GM23338 (cell line): Measurements from ENCODE around the gene SLC25A41. TPM values are rescaled to one million over a fixed set of nuclear protein-coding genes. Genes with fewer than 3 reads are reported as not detected.

Experiments used
- ATAC-seq: fragments of 200-7000 bp; cut with Tn5 transposase; 3 replicates; pipeline ENCODE4 v1.9.1; 2020
- DNase-seq: peaks from one replicate; pipeline ENCODE4 v3.0.0-alpha.2; 2015; ENCODE audit warnings: low spot score
- H2AFZ ChIP-seq: fragments of 200-600 bp; sonication (generic); 2 replicates; pipeline ENCODE4 v1.8.0; 2016; ENCODE audit warnings: antibody characterized with exemption, mild to moderate bottlenecking, moderate library complexity
- H3F3A ChIP-seq: fragments of 200-600 bp; sonication (generic); replicated peaks from 2 replicates; pipeline ENCODE4 v1.8.0; 2017; ENCODE audit warnings: antibody characterized with exemption, mixed run types, low read depth
- H3K27ac ChIP-seq: fragments of 200-600 bp; sonication (generic); 2 replicates; pipeline ENCODE4 v1.6.1; 2016; ENCODE audit warnings: low read depth
- H3K27me3 ChIP-seq: fragments of 200-600 bp; sonication (generic); 2 replicates; pipeline ENCODE4 v1.8.0; 2016; ENCODE audit warnings: mild to moderate bottlenecking, mixed run types, moderate library complexity; ENCODE audit not compliant: insufficient read depth
- H3K36me3 ChIP-seq: fragments of 200-600 bp; sonication (generic); 2 replicates; pipeline ENCODE4 v1.8.0; 2016; ENCODE audit warnings: mild to moderate bottlenecking; ENCODE audit not compliant: insufficient read depth
- H3K4me1 ChIP-seq: fragments of 200-600 bp; sonication (generic); 2 replicates; pipeline ENCODE4 v1.8.0; 2016; ENCODE audit warnings: mild to moderate bottlenecking, moderate library complexity; ENCODE audit not compliant: insufficient read depth
- H3K4me2 ChIP-seq: fragments of 200-600 bp; sonication (generic); 2 replicates; pipeline ENCODE4 v1.7.1; 2017; ENCODE audit warnings: mixed run types
- H3K4me3 ChIP-seq: fragments of 200-600 bp; sonication (generic); 2 replicates; pipeline ENCODE4 v1.6.1; 2016; ENCODE audit warnings: mixed run types
- H3K79me2 ChIP-seq: fragments of 200-600 bp; sonication (generic); replicated peaks from 2 replicates; pipeline ENCODE4 v1.8.0; 2017; ENCODE audit warnings: mild to moderate bottlenecking; ENCODE audit not compliant: insufficient read depth
- H3K9me2 ChIP-seq: fragments of 200-600 bp; sonication (generic); 2 replicates; pipeline ENCODE4 v1.8.0; 2017; ENCODE audit not compliant: insufficient read depth
- H4K20me1 ChIP-seq: fragments of 200-600 bp; sonication (generic); replicated peaks from 2 replicates; pipeline ENCODE4 v1.8.0; 2017; ENCODE audit warnings: mild to moderate bottlenecking; ENCODE audit not compliant: insufficient read depth
- H3K27ac Mint-ChIP-seq: 2 replicates; pipeline ENCODE4 v1.8.0; 2020; ENCODE audit warnings: inconsistent platforms, mild to moderate bottlenecking, moderate library complexity, mixed read lengths
- H3K27me3 Mint-ChIP-seq: 3 replicates; pipeline ENCODE4 v1.8.0; 2022; ENCODE audit warnings: low read depth, mild to moderate bottlenecking, moderate library complexity, mixed read lengths, inconsistent platforms; ENCODE audit not compliant: insufficient read depth, poor library complexity
- H3K36me3 Mint-ChIP-seq: 3 replicates; pipeline ENCODE4 v1.8.0; 2021; ENCODE audit warnings: low read depth, mild to moderate bottlenecking, inconsistent platforms, moderate library complexity, mixed read lengths
- H3K4me1 Mint-ChIP-seq: 3 replicates; pipeline ENCODE4 v1.8.0; 2020; ENCODE audit warnings: mild to moderate bottlenecking, inconsistent platforms, mixed read lengths
- H3K4me3 Mint-ChIP-seq: 3 replicates; pipeline ENCODE4 v1.8.0; 2021; ENCODE audit warnings: moderate library complexity, mild to moderate bottlenecking, inconsistent platforms, mixed read lengths
- H3K9me3 Mint-ChIP-seq: 3 replicates; pipeline ENCODE4 v1.8.0; 2020; ENCODE audit warnings: moderate library complexity, mild to moderate bottlenecking, inconsistent platforms, mixed read lengths
- CREB1 ChIP-seq: fragments of 250-450 bp; sonication (Bioruptor Pico); IDR thresholded peaks from 2 replicates; pipeline ENCODE4 v1.5.0; 2020; ENCODE audit warnings: low read depth, mild to moderate bottlenecking, moderate library complexity
- EZH2 ChIP-seq: fragments of 200-600 bp; sonication (generic); IDR thresholded peaks from one replicate; pipeline ENCODE4 v1.8.0; 2017; ENCODE audit warnings: antibody characterized with exemption, mild to moderate bottlenecking, low read depth; ENCODE audit not compliant: unreplicated experiment
- NANOG ChIP-seq: IDR thresholded peaks from 2 replicates; pipeline ENCODE4 v1.6.1; 2016; ENCODE audit warnings: antibody characterized with exemption, borderline replicate concordance
- STAT1 ChIP-seq: IDR thresholded peaks from one replicate; pipeline ENCODE4 v1.6.1; 2016; ENCODE audit warnings: antibody characterized with exemption; ENCODE audit not compliant: unreplicated experiment
- ZNF114 ChIP-seq: fragments of 250-450 bp; sonication (Bioruptor Pico); IDR thresholded peaks from 2 replicates; pipeline ENCODE4 v1.5.0; 2020; ENCODE audit warnings: mild to moderate bottlenecking, moderate library complexity
- ZNF331 ChIP-seq: fragments of 250-450 bp; sonication (Bioruptor Pico); IDR thresholded peaks from 2 replicates; pipeline ENCODE4 v1.5.0; 2020; ENCODE audit warnings: low read depth, mild to moderate bottlenecking, moderate library complexity
- long read RNA-seq: library from polyadenylated mRNA; unstranded; transcript quantifications from one replicate; pipeline ENCODE4 v2.0.0, GENCODE V29; 2020; ENCODE audit not compliant: unreplicated experiment
- polyA plus RNA-seq: library from polyadenylated mRNA; unstranded; fragments of >200 nt; fragmentation: Nextera tagmentation; extraction: Ambion mirVana; gene quantifications from 2 replicates; pipeline ENCODE4 v1.2.1, GENCODE V29; 2016
- total RNA-seq: library from RNA; depleted of rRNA; stranded (reverse); fragments of >200 nt; shearing (Covaris generic); gene quantifications from 2 replicates; pipeline ENCODE4 v1.2.3, GENCODE V29; 2014; rRNA removed
- TF ChIP-seq, protein P1 (sequence below), 2 experiments: fragments of 200-600 bp in 1 of 2; sonication (generic) in 1 of 2; conservative IDR thresholded peaks; 2 replicates each; pipeline versions ENCODE4 v1.5.1 to v1.6.1; 2016 to 2017; ENCODE audit warnings: antibody characterized with exemption in 2 of 2, low read depth in 2 of 2, mild to moderate bottlenecking in 2 of 2, moderate library complexity in 1 of 2
- TF ChIP-seq, protein P2 (sequence below): IDR thresholded peaks from 2 replicates; pipeline ENCODE4 v1.6.1; 2016; ENCODE audit warnings: antibody characterized with exemption
- TF ChIP-seq, protein P3 (sequence below): fragments of 250-450 bp; sonication (Bioruptor Pico); IDR thresholded peaks from 2 replicates; pipeline ENCODE4 v1.5.0; 2020; ENCODE audit warnings: mild to moderate bottlenecking, moderate library complexity

Gene SLC25A41
- total RNA-seq (0.35 TPM in 1 of 2 replicates, not detected in the other), polyA plus RNA-seq (0.23 and 0.24 TPM in 2 replicates)
- long read RNA-seq, partial matches to known transcripts, result 0 of 1 reads
- long read RNA-seq, other reads (novel, unspliced or antisense), result 1 of 1 reads

DNA sequence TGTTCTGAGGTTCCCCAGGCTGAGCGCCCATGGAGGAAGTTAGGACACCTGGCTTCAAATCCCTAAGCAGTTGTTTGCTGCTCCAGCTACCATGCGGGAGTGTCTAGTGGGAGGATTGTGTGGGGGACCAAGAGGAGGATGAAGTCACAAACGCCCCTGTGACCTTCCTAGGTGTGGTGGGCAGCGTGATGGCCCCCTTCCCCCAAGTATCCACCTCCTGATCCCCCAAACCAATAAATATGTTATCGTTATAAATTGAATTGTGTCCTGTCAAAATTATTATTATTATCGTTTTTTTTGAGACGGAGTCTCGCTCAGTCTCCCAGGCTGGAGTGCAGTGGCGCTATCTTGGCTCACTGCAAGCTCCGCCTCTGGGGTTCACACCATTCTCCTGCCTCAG, at the start of gene SLC25A41:
Gene SLC25A41, minus strand, starts transcription at position 101 of the 400 bp plus-strand sequence. Its CDS starts 70 bp downstream, at position 31.
- H3K4me1 ChIP-seq, result no peaks in the 10 kb centered on the region
- Mint-ChIP-seq H3K4me1 (no peaks in the 10 kb centered on the region), H3K27ac (no peak within 1 kb of the TSS), H3K36me3 (no peaks in the 10 kb centered on the region), H3K9me3 (no peaks in the 10 kb centered on the region; the same call in 2 of the 3 replicates), H3K27me3 (peaks cover 3% of the 10 kb centered on the region), H3K4me3 (no peak within 1 kb of the TSS)
- H3K36me3 ChIP-seq, result no peaks in the 10 kb centered on the region
- no peak within 1 kb of the TSS for H3K4me2 ChIP-seq
- no peak within 1 kb of the TSS for H3K4me3 ChIP-seq
- H3K9me2 ChIP-seq, result no peaks in the 10 kb centered on the region
- H3F3A ChIP-seq, result no peaks in the 10 kb centered on the region
- H3K79me2 ChIP-seq, result no peaks in the 10 kb centered on the region
- H3K27ac ChIP-seq, result no peak within 1 kb of the TSS
- TF ChIP-seq STAT1, result no peak
- TF ChIP-seq EZH2, result no peak
- no peak for ATAC-seq
- H2AFZ ChIP-seq, result no peak within 1 kb of the TSS
- H4K20me1 ChIP-seq, result no peaks in the 10 kb centered on the region
- H3K27me3 ChIP-seq, result no peaks in the 10 kb centered on the region
- no peak for DNase-seq

DNA sequence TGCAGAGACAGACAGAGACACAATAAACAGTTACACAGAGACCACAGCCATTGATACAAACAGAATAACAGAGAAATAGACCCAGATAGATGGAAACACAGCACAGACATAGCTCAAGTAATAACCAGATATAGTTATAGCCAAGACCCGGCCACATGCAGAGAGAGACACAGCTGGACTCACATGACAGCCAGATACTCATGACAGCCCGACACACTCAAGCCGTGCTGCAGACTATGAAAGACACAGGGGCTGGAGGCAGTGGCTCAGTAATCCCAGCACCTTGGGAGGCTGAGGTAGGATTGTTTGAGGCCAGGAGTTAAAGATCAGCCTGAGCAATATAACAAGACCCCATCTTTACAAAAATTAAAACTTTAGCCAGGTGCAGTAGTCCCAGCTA, 49.7 kb upstream of the SLC25A41 start:
- H3K9me3 Mint-ChIP-seq, result no peaks in the 10 kb centered on the region; the same call in 1 of the 3 replicates
- H3K27ac ChIP-seq, result no peak overlapping the region
- no peak for DNase-seq
- H3K4me1 Mint-ChIP-seq, result peaks cover 12% of the 10 kb centered on the region; the same call in 2 of the 3 replicates
- no peak overlapping the region for H3K4me3 Mint-ChIP-seq
- H3K9me2 ChIP-seq, result no peaks in the 10 kb centered on the region
- H3K79me2 ChIP-seq, result no peaks in the 10 kb centered on the region
- no peak overlapping the region for H2AFZ ChIP-seq
- H3K4me1 ChIP-seq, result peaks cover 7% of the 10 kb centered on the region
- no peaks in the 10 kb centered on the region for H3K36me3 Mint-ChIP-seq
- ATAC-seq, result no peak
- peaks cover 5% of the 10 kb centered on the region for H3K27me3 Mint-ChIP-seq
- H3K4me2 ChIP-seq, result no peak overlapping the region
- no peaks in the 10 kb centered on the region for H3K27me3 ChIP-seq
- TF ChIP-seq ZNF114 (CRISPR knock-in tag) (no peak), ZNF331 (CRISPR knock-in tag) (no peak), NANOG (no peak), STAT1 (no peak), EZH2 (no peak), CREB1 (CRISPR knock-in tag) (no peak)
- TF ChIP-seq, protein P1, sequence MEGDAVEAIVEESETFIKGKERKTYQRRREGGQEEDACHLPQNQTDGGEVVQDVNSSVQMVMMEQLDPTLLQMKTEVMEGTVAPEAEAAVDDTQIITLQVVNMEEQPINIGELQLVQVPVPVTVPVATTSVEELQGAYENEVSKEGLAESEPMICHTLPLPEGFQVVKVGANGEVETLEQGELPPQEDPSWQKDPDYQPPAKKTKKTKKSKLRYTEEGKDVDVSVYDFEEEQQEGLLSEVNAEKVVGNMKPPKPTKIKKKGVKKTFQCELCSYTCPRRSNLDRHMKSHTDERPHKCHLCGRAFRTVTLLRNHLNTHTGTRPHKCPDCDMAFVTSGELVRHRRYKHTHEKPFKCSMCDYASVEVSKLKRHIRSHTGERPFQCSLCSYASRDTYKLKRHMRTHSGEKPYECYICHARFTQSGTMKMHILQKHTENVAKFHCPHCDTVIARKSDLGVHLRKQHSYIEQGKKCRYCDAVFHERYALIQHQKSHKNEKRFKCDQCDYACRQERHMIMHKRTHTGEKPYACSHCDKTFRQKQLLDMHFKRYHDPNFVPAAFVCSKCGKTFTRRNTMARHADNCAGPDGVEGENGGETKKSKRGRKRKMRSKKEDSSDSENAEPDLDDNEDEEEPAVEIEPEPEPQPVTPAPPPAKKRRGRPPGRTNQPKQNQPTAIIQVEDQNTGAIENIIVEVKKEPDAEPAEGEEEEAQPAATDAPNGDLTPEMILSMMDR (conservative IDR thresholded peaks at IDR 0.05; ENCODE audit: low read depth in 2 of 2), result no peak
- TF ChIP-seq, protein P2, sequence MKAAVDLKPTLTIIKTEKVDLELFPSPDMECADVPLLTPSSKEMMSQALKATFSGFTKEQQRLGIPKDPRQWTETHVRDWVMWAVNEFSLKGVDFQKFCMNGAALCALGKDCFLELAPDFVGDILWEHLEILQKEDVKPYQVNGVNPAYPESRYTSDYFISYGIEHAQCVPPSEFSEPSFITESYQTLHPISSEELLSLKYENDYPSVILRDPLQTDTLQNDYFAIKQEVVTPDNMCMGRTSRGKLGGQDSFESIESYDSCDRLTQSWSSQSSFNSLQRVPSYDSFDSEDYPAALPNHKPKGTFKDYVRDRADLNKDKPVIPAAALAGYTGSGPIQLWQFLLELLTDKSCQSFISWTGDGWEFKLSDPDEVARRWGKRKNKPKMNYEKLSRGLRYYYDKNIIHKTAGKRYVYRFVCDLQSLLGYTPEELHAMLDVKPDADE, result no peak
- TF ChIP-seq, protein P3, sequence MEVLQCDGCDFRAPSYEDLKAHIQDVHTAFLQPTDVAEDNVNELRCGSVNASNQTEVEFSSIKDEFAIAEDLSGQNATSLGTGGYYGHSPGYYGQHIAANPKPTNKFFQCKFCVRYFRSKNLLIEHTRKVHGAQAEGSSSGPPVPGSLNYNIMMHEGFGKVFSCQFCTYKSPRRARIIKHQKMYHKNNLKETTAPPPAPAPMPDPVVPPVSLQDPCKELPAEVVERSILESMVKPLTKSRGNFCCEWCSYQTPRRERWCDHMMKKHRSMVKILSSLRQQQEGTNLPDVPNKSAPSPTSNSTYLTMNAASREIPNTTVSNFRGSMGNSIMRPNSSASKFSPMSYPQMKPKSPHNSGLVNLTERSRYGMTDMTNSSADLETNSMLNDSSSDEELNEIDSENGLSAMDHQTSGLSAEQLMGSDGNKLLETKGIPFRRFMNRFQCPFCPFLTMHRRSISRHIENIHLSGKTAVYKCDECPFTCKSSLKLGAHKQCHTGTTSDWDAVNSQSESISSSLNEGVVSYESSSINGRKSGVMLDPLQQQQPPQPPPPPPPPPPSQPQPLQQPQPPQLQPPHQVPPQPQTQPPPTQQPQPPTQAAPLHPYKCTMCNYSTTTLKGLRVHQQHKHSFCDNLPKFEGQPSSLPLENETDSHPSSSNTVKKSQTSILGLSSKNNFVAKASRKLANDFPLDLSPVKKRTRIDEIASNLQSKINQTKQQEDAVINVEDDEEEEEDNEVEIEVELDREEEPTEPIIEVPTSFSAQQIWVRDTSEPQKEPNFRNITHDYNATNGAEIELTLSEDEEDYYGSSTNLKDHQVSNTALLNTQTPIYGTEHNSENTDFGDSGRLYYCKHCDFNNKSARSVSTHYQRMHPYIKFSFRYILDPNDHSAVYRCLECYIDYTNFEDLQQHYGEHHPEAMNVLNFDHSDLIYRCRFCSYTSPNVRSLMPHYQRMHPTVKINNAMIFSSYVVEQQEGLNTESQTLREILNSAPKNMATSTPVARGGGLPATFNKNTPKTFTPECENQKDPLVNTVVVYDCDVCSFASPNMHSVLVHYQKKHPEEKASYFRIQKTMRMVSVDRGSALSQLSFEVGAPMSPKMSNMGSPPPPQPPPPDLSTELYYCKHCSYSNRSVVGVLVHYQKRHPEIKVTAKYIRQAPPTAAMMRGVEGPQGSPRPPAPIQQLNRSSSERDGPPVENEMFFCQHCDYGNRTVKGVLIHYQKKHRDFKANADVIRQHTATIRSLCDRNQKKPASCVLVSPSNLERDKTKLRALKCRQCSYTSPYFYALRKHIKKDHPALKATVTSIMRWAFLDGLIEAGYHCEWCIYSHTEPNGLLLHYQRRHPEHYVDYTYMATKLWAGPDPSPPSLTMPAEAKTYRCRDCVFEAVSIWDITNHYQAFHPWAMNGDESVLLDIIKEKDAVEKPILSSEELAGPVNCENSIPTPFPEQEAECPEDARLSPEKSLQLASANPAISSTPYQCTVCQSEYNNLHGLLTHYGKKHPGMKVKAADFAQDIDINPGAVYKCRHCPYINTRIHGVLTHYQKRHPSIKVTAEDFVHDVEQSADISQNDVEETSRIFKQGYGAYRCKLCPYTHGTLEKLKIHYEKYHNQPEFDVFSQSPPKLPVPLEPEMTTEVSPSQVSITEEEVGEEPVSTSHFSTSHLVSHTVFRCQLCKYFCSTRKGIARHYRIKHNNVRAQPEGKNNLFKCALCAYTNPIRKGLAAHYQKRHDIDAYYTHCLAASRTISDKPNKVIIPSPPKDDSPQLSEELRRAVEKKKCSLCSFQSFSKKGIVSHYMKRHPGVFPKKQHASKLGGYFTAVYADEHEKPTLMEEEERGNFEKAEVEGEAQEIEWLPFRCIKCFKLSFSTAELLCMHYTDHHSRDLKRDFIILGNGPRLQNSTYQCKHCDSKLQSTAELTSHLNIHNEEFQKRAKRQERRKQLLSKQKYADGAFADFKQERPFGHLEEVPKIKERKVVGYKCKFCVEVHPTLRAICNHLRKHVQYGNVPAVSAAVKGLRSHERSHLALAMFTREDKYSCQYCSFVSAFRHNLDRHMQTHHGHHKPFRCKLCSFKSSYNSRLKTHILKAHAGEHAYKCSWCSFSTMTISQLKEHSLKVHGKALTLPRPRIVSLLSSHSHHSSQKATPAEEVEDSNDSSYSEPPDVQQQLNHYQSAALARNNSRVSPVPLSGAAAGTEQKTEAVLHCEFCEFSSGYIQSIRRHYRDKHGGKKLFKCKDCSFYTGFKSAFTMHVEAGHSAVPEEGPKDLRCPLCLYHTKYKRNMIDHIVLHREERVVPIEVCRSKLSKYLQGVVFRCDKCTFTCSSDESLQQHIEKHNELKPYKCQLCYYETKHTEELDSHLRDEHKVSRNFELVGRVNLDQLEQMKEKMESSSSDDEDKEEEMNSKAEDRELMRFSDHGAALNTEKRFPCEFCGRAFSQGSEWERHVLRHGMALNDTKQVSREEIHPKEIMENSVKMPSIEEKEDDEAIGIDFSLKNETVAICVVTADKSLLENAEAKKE, result no peak
- no peaks in the 10 kb centered on the region for H4K20me1 ChIP-seq
- H3K4me3 ChIP-seq, result no peak overlapping the region
- no peaks in the 10 kb centered on the region for H3K36me3 ChIP-seq
- no peak overlapping the region for H3K27ac Mint-ChIP-seq
- H3F3A ChIP-seq, result no peaks in the 10 kb centered on the region
